HEK293 (cell line): Measurements from ENCODE around the gene ICE1.

Experiments used
- CTCF ChIP-seq: fragments of 450-650 bp; formaldehyde crosslinking; IDR thresholded peaks from 2 replicates; pipeline ENCODE4 v1.5.1; 2016; ENCODE audit warnings: missing biosample characterization, missing genetic modification characterization
- REST ChIP-seq: fragments of 450-650 bp; formaldehyde crosslinking; IDR thresholded peaks from 2 replicates; pipeline ENCODE4 v1.5.1; 2016; ENCODE audit warnings: missing biosample characterization, missing genetic modification characterization
- TCF7L2 ChIP-seq: IDR thresholded peaks from 2 replicates; pipeline ENCODE4 v1.6.1; 2011; ENCODE audit warnings: low read depth, mild to moderate bottlenecking, inconsistent platforms, low read length, moderate library complexity, borderline replicate concordance
- ZFP41 ChIP-seq: fragments of 450-650 bp; formaldehyde crosslinking; IDR thresholded peaks from 2 replicates; pipeline ENCODE4 v1.5.1; 2016; ENCODE audit warnings: missing biosample characterization, missing genetic modification characterization, borderline replicate concordance
- ZNF433 ChIP-seq: fragments of 450-650 bp; formaldehyde crosslinking; IDR thresholded peaks from 2 replicates; pipeline ENCODE4 v1.5.1; 2016; ENCODE audit warnings: missing biosample characterization, missing genetic modification characterization, low read depth
- ZNF510 ChIP-seq: fragments of 450-650 bp; formaldehyde crosslinking; IDR thresholded peaks from 2 replicates; pipeline ENCODE4 v1.5.1; 2018; ENCODE audit warnings: mild to moderate bottlenecking, missing genetic modification characterization, missing biosample characterization; ENCODE audit not compliant: insufficient replicate concordance
- ZNF776 ChIP-seq: fragments of 450-650 bp; formaldehyde crosslinking; IDR thresholded peaks from 2 replicates; pipeline ENCODE4 v1.5.0; 2017; ENCODE audit warnings: missing biosample characterization, missing genetic modification characterization, borderline replicate concordance
- ZNF791 ChIP-seq: fragments of 450-650 bp; formaldehyde crosslinking; IDR thresholded peaks from 2 replicates; pipeline ENCODE4 v1.5.1; 2016; ENCODE audit warnings: missing biosample characterization, missing genetic modification characterization

- TF ChIP-seq CTCF (tag by site-specific recombination) (no peak), ZNF433 (tag by site-specific recombination) (no peak), REST (tag by site-specific recombination) (no peak), TCF7L2 (no peak), ZNF776 (no peak), ZNF510 (tag by site-specific recombination) (no peak), ZNF791 (tag by site-specific recombination) (no peak), ZFP41 (no peak)
These were observed 77.0 kb downstream of the ICE1 start for GRCh38 chr5:5499442-5499841.
